Kidney epithelial cell (primary cell): ENCODE results near the gene TYMP. TPM values are rescaled to one million over a fixed set of nuclear protein-coding genes. Genes with fewer than 3 reads are reported as not detected.
"Not testable (repeated sequence)": the region's sequence is repeated elsewhere in the genome, so short reads cannot be mapped to it uniquely, and the experiment has no call there.

Experiments
- DNase-seq: peaks from one replicate; pipeline ENCODE4 v3.0.0-alpha.2; 2010; ENCODE audit warnings: low read depth
- H3K27me3 ChIP-seq: 2 replicates; pipeline ENCODE4 v1.6.0; 2011; ENCODE audit warnings: low read length; ENCODE audit not compliant: control insufficient read depth, insufficient read depth
- H3K36me3 ChIP-seq: 2 replicates; pipeline ENCODE4 v1.5.1; 2011; ENCODE audit warnings: low read length; ENCODE audit not compliant: control insufficient read depth, insufficient read depth
- H3K4me3 ChIP-seq: 2 replicates; pipeline ENCODE4 v1.5.1; 2011; ENCODE audit warnings: low read depth, mild to moderate bottlenecking, control low read depth, low read length
- total RNA-seq: library from RNA; depleted of rRNA; stranded (reverse); fragments of >200 nt; gene quantifications from 2 replicates; pipeline ENCODE4 v1.2.3, GENCODE V29; 2015
- TF ChIP-seq, protein P1 (sequence below): IDR thresholded peaks from 2 replicates; pipeline ENCODE4 v1.5.1; 2011; ENCODE audit warnings: mild to moderate bottlenecking, moderate library complexity, low read length, control low read depth, inconsistent platforms; ENCODE audit not compliant: insufficient read depth, poor library complexity, severe bottlenecking

Gene TYMP
- total RNA-seq, 1 donor from 2014 or later = 53.1 TPM

GRCh38 chr22:50521710-50522109 is 8.1 kb downstream of the TYMP start:
- Histone ChIP-seq H3K27me3 (no peaks in the 10 kb centered on the region), H3K36me3 (peaks cover 4% of the 10 kb centered on the region), H3K4me3 (no peak overlapping the region)
- TF ChIP-seq, protein P1, sequence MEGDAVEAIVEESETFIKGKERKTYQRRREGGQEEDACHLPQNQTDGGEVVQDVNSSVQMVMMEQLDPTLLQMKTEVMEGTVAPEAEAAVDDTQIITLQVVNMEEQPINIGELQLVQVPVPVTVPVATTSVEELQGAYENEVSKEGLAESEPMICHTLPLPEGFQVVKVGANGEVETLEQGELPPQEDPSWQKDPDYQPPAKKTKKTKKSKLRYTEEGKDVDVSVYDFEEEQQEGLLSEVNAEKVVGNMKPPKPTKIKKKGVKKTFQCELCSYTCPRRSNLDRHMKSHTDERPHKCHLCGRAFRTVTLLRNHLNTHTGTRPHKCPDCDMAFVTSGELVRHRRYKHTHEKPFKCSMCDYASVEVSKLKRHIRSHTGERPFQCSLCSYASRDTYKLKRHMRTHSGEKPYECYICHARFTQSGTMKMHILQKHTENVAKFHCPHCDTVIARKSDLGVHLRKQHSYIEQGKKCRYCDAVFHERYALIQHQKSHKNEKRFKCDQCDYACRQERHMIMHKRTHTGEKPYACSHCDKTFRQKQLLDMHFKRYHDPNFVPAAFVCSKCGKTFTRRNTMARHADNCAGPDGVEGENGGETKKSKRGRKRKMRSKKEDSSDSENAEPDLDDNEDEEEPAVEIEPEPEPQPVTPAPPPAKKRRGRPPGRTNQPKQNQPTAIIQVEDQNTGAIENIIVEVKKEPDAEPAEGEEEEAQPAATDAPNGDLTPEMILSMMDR = no peak
- DNase-seq = no peak

GRCh38 chr22:50520826-50521453 is 8.9 kb downstream of the TYMP start:
- peaks cover 4% of the 10 kb centered on the region for H3K36me3 ChIP-seq

DNA sequence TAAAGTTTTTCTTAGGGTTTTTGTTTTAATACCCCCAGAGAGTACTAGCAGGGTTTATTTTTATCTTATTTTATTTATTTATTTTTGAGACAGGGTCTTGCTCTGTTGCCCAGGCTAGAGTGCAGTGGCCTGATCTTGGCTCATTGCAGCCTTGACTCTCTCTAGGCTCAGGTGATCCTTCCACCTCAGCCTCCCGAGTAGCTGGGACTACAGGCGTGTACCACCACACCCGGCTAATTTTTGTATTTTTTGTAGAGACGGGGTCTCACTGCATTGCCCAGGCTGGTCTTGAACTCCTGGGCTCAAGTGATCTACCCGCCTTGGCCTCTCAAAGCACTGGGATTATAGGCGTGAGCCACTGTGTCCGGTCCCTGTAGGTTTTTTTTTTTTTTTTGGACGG is 9.6 kb downstream of the TYMP start:
- not testable (repeated sequence) for H3K36me3 ChIP-seq

More at GRCh38 chr22:50520826-50521453, 8.9 kb downstream of the TYMP start:
- no peak overlapping the region for H3K4me3 ChIP-seq
- no peaks in the 10 kb centered on the region for H3K27me3 ChIP-seq
- TF ChIP-seq, protein P1 = no peak
- no peak for DNase-seq

GRCh38 chr22:50519151-50519550 is 10.7 kb downstream of the TYMP start:
- Histone ChIP-seq H3K27me3 (no peaks in the 10 kb centered on the region), H3K4me3 (no peak overlapping the region), H3K36me3 (peaks cover 4% of the 10 kb centered on the region)
- no peak for DNase-seq
- TF ChIP-seq, protein P1 = no peak

More for the DNA sequence above, 9.6 kb downstream of the TYMP start:
- not testable (repeated sequence) for H3K27me3 ChIP-seq, DNase-seq, H3K4me3 ChIP-seq

DNA sequence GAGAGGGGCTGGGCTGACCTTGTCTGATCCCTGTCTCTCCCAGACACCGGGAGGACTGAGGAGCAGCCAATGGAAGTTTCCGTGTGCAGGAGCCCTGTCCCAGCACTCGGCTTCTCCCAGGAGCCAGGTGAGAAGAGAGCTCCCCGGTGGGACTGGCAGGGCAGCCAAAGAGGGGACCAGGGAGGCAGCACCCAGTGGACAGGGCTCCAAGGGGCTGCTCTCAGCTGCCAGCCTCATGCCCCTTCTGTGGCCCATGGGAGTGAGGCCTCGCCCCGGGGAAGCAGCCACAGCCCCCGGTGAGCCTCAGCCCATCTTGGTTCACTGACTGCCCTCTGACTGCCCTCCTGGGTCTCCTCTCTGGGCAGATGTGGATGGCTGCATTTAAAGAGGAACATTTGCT is 11.2 kb downstream of the TYMP start:
- DNase-seq = no peak
- Histone ChIP-seq H3K36me3 (peaks cover 2% of the 10 kb centered on the region), H3K27me3 (no peaks in the 10 kb centered on the region), H3K4me3 (no peak overlapping the region)
- TF ChIP-seq, protein P1 = no peak

DNA sequence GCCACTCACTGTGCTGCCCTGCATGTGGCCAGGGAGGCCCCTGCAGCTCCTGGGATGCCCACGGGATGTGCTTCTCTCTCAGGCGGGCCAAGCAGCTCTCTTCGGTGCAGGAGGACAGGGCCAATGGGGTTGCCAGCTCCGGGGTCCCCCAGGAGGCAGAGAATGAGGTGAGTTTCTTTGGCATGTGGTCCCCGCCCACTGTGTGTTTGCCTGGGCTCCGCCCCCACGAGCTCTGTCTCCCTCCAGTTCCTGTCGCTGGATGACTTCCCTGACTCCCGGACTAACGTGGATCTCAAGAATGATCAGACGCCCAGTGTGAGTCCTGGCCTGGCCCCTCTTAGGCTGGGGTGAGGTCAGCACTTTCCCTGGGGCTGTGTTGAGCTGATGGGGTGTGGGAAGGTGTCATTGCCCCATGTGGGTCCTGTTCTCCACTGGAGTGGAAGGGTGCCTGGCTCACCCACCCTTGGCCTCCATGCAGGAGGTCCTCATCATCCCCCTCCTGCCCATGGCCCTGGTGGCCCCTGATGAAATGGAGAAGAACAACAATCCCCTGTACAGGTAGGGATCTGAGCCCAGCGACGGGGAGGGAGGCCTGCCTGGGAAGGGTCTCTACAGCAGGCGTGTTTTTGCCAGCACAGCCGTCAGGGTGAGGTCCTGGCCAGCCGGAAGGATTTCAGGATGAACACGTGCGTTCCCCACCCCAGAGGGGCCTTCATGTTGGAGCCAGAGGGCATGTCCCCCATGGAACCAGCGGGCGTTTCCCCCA is 12.1 kb downstream of the TYMP start:
- Histone ChIP-seq H3K27me3 (no peaks in the 10 kb centered on the region), H3K36me3 (no peaks in the 10 kb centered on the region), H3K4me3 (no peak overlapping the region)
- DNase-seq = no peak
- TF ChIP-seq, protein P1 = no peak
